Aorta (tissue), 5 donors: ENCODE measurements around the gene SMCO1. TPM values are rescaled to one million over a fixed set of nuclear protein-coding genes. Genes with fewer than 3 reads are reported as not detected.
"Not testable (repeated sequence)": the region's sequence is repeated elsewhere in the genome, so short reads cannot be mapped to it uniquely, and the experiment has no call there.

Experiments used
- ATAC-seq: fragments of 200-7000 bp; cut with Tn5 transposase; one replicate; pipeline ENCODE4 v1.9.1; 2022; ENCODE audit warnings: moderate library complexity; ENCODE audit not compliant: low FRiP score
- DNase-seq, 2 donors: peaks; one replicate each; pipeline ENCODE4 v3.0.0-alpha.2; 2020
- H3K27ac ChIP-seq, 2 donors: one replicate each; pipeline ENCODE4 v1.5.1; 2013; ENCODE audit warnings: low read length in 2 of 2, mild to moderate bottlenecking in 2 of 2, moderate library complexity in 2 of 2, control low read depth in 1 of 2, inconsistent platforms in 1 of 2, low read depth in 1 of 2
- H3K27me3 ChIP-seq, 2 donors: one replicate each; pipeline ENCODE4 v1.6.1; 2013; ENCODE audit warnings: control low read depth in 1 of 2, low read length in 1 of 2, mild to moderate bottlenecking in 1 of 2, moderate library complexity in 1 of 2; ENCODE audit not compliant: insufficient read depth in 2 of 2, control insufficient read depth in 1 of 2
- H3K36me3 ChIP-seq, 2 donors: one replicate each; pipeline ENCODE4 v1.6.1; 2013; ENCODE audit warnings: control low read depth in 1 of 2, low read length in 1 of 2, mild to moderate bottlenecking in 1 of 2; ENCODE audit not compliant: insufficient read depth in 2 of 2, control insufficient read depth in 1 of 2
- H3K4me1 ChIP-seq, 2 donors: one replicate each; pipeline ENCODE4 v1.6.1; 2013; ENCODE audit warnings: low read length in 2 of 2, control low read depth in 1 of 2, mild to moderate bottlenecking in 1 of 2, moderate library complexity in 1 of 2; ENCODE audit not compliant: insufficient read depth in 2 of 2, control insufficient read depth in 1 of 2
- H3K4me3 ChIP-seq, 2 donors: one replicate each; pipeline ENCODE4 v1.5.1; 2013; ENCODE audit warnings: low read length in 2 of 2, control low read depth in 1 of 2, mild to moderate bottlenecking in 1 of 2
- H3K9me3 ChIP-seq: one replicate; pipeline ENCODE4 v1.6.1; 2013; ENCODE audit warnings: mild to moderate bottlenecking, low read length; ENCODE audit not compliant: control insufficient read depth
- WGBS, 2 donors: extraction: QIAGEN DNeasy Blood & Tissue Kit; methylation state at CpG; one replicate each; pipeline ENCODE4 v1.1.7; 2013; 5-methylcytosine and 5-hydroxymethylcytosine counted together
- intact Hi-C, 2 donors: fragments of 100-400 bp; cut with DNase I; formaldehyde crosslinking; loops; one replicate each; pipeline versions ENCODE4 v1.14.2 to v1.15.0; 2022
- polyA plus RNA-seq, 2 donors: library from polyadenylated mRNA; stranded (reverse); fragments of 200-250 nt; gene quantifications; one replicate each; pipeline ENCODE4 v1.2.3, GENCODE V29; 2013
- total RNA-seq, 2 donors: library from RNA; stranded (reverse); fragmentation: NEBNext Ultra II Directional; extraction: Animal tissue kit (Norgen Biotek cat#: 25700); gene quantifications; one replicate each; pipeline ENCODE4 v1.2.1, GENCODE V29; 2021
- donor health status: healthy with polysubstance abuse.
- donor health status: Bipolar disorder and iron deficiency.
- donor health status: DM: no; HTN: no; CAD: no.
- donor health status: DM: no; HTN: no; CAD: no.
- donor health status: DM: yes; HTN: yes; CAD: no.

SMCO1 gene
- total and polyA plus RNA-seq, 4 donors: not detected

- DNase-seq: no peak
- WGBS, 2 donors: 82 to 87% methylated on average over 2 of the region's 2 CpGs
- ATAC-seq: no peak
- Histone ChIP-seq H3K27ac (no peak overlapping the region), H3K36me3 (no peaks in the 10 kb centered on the region), H3K27me3 (no peaks in the 10 kb centered on the region), H3K4me1 (no peaks in the 10 kb centered on the region), H3K9me3 (peaks cover 15% of the 10 kb centered on the region), H3K4me3 (no peak overlapping the region)
- intact Hi-C loops: no loop called here
Measured at GRCh38 chr3:196517919-196518318, 2.8 kb upstream of the SMCO1 start.

- peaks cover 15% of the 10 kb centered on the region for H3K9me3 ChIP-seq
- DNase-seq (no peak), ATAC-seq (no peak)
- H3K4me3 ChIP-seq: no peak overlapping the region
- no peak overlapping the region for H3K27ac ChIP-seq
- H3K4me1 ChIP-seq: no peaks in the 10 kb centered on the region
- 82 to 91% methylated on average over 2 of the region's 2 CpGs for WGBS, 2 donors
- intact Hi-C loops: no loop called here
- no peaks in the 10 kb centered on the region for H3K27me3 ChIP-seq
- no peaks in the 10 kb centered on the region for H3K36me3 ChIP-seq
Measured at GRCh38 chr3:196517162-196517800, 2.1 kb upstream of the SMCO1 start.

- Histone ChIP-seq H3K27ac (no peak overlapping the region), H3K4me3 (no peak overlapping the region), H3K9me3 (peaks cover 5% of the 10 kb centered on the region), H3K4me1 (no peaks in the 10 kb centered on the region), H3K36me3 (no peaks in the 10 kb centered on the region), H3K27me3 (no peaks in the 10 kb centered on the region)
- ATAC-seq (no peak), DNase-seq (no peak)
- WGBS, 2 donors: 94 to 97% methylated on average over 1 of the region's 1 CpG
- intact Hi-C loops: no loop called here
Measured at GRCh38 chr3:196514350-196514716, 813 bp downstream of the SMCO1 start.

GRCh38 chr3:196513697-196514349, 1.3 kb downstream of the SMCO1 start:
- Histone ChIP-seq H3K4me3 (no peak overlapping the region), H3K27me3 (no peaks in the 10 kb centered on the region), H3K9me3 (peaks cover 2% of the 10 kb centered on the region), H3K27ac (no peak overlapping the region), H3K36me3 (no peaks in the 10 kb centered on the region), H3K4me1 (no peaks in the 10 kb centered on the region)
- intact Hi-C loops: no loop called here
- 71 to 74% methylated on average over 8 of the region's 8 CpGs for WGBS, 2 donors
- no peak for ATAC-seq
- DNase-seq: no peak

DNA sequence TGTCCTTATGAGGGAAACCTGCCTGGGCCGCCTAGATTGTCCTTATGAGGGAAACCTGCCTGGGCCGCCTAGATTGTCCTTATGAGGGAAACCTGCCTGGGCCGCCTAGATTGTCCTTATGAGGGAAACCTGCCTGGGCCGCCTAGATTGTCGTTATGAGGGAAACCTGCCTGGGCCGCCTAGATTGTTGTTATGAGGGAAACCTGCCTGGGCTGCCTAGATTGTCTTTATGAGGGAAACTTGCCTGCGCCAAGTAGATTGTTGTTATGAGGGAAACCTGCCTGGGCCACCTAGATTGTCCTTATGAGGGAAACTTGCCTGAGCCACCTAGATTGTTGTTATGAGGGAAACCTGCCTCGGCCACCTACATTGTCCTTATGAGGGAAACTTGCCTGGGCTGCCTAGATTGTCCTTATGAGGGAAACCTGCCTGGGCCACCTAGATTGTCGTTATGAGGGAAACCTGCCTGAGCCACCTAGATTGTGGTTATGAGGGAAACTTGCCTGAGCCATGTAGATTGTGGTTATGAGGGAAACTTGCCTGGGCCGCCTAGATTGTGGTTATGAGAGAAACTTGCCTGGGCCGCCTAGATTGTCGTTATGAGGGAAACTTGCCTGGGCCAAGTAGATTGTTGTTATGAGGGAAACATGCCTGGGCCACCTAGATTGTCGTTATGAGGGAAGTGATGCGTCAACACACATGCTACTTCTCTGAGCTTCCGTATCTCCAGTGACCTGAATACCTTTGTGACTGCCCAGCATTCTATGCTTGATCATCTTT, 3.3 kb downstream of the SMCO1 start:
- ATAC-seq, H3K27me3 ChIP-seq, H3K4me3 ChIP-seq, H3K4me1 ChIP-seq, H3K36me3 ChIP-seq, H3K9me3 ChIP-seq, DNase-seq, intact Hi-C loops, H3K27ac ChIP-seq: not testable (repeated sequence)
- WGBS, 2 donors: 92% methylated on average over 13 to 15 of the region's 15 CpGs

DNA sequence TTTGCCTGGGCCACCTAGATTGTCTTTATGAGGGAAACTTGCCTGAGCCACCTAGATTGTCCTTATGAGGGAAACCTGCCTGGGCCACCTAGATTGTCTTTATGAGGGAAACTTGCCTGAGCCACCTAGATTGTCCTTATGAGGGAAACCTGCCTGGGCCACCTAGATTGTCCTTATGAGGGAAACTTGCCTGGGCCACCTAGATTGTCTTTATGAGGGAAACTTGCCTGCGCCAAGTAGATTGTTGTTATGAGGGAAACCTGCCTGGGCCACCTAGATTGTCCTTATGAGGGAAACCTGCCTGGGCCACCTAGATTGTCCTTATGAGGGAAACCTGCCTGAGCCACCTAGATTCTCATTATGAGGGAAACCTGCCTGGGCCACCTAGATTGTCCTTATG, 4.0 kb downstream of the SMCO1 start:
- not testable (repeated sequence) for ATAC-seq, DNase-seq

DNA sequence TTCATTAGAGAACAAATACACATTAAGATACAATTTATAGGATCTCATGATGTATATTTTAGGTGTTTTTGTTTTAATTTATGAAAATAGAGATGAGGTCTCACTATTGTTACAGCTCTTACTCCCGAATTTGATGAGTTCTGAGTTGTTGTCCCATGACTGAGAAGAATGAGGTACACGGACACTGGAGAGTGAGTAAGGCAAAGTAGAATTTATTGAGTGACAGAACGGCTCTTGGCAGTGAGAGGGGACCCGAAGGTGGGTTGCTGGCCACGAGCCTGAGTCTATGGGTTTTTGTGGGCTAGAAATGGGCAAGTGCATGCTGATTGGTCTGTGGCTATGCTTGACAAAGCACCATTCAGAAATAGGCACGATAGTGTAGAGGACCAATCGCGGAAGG, 8.5 kb downstream of the SMCO1 start:
- intact Hi-C loops: no loop called here
- Histone ChIP-seq H3K36me3 (no peaks in the 10 kb centered on the region), H3K27me3 (no peaks in the 10 kb centered on the region), H3K9me3 (peaks cover 4% of the 10 kb centered on the region), H3K4me1 (no peaks in the 10 kb centered on the region), H3K27ac (no peak overlapping the region), H3K4me3 (no peak overlapping the region)
- 88 to 89% methylated on average over 8 of the region's 8 CpGs for WGBS, 2 donors
- ATAC-seq (no peak), DNase-seq (no peak)

More for the DNA sequence above, 4.0 kb downstream of the SMCO1 start:
- intact Hi-C loops, H3K4me3 ChIP-seq, H3K27ac ChIP-seq, H3K27me3 ChIP-seq, H3K4me1 ChIP-seq, H3K9me3 ChIP-seq, H3K36me3 ChIP-seq: not testable (repeated sequence)
- 96 to 98% methylated on average over 1 of the region's 1 CpG for WGBS, 2 donors

- intact Hi-C loops: loop anchor here in 1 of 2 donors (5.0 kb wide), 1 partner anchor 72 kb away; the partner anchor contains the start of gene UBXN7
- peaks cover 3 to 5% of the 10 kb centered on the region in 2 donors for H3K4me1 ChIP-seq
- no peaks in the 10 kb centered on the region for H3K27me3 ChIP-seq
- DNase-seq: no peak
- WGBS, 2 donors: 95 to 96% methylated on average over 6 of the region's 6 CpGs
- H3K36me3 ChIP-seq: no peaks in the 10 kb centered on the region
- H3K27ac ChIP-seq: peak overlapping the region in 1 of 2 donors; percentile 20
- ATAC-seq: no peak
- peaks cover 4% of the 10 kb centered on the region for H3K9me3 ChIP-seq
- no peak overlapping the region for H3K4me3 ChIP-seq
Measured at GRCh38 chr3:196504556-196504955, 10.6 kb downstream of the SMCO1 start.
